SU-DHL-6 (cell line): Measurements from ENCODE around the gene SEMA6A.

Experiments
- H2AFZ ChIP-seq: fragments of 200-600 bp; sonication (generic); 2 replicates; pipeline ENCODE4 v1.6.1; 2014; ENCODE audit warnings: low read depth, mild to moderate bottlenecking, moderate library complexity, mixed read lengths, antibody characterized with exemption, low read length; ENCODE audit not compliant: severe bottlenecking
- H3F3A ChIP-seq: fragments of 200-600 bp; shearing (Covaris generic); 2 replicates; pipeline ENCODE4 v1.6.0; 2016; ENCODE audit warnings: antibody characterized with exemption, mild to moderate bottlenecking; ENCODE audit not compliant: insufficient read depth
- H3K27ac ChIP-seq: fragments of 200-600 bp; sonication (generic); 2 replicates; pipeline ENCODE4 v1.5.1; 2016; ENCODE audit warnings: low read depth, mild to moderate bottlenecking, low read length, moderate library complexity, mixed read lengths
- H3K27me3 ChIP-seq: fragments of 200-600 bp; sonication (generic), shearing (Covaris generic); 2 replicates; pipeline ENCODE4 v1.6.0; 2014; ENCODE audit warnings: mild to moderate bottlenecking, low read length
- H3K36me3 ChIP-seq: fragments of 200-600 bp; sonication (generic); 2 replicates; pipeline ENCODE4 v1.6.1; 2014; ENCODE audit warnings: mild to moderate bottlenecking, low read length, mixed read lengths
- H3K4me2 ChIP-seq: fragments of 300-600, 200-600 bp; shearing (Covaris generic), sonication (generic); 2 replicates; pipeline ENCODE4 v1.6.0; 2014; ENCODE audit warnings: low read length, low read depth, mild to moderate bottlenecking; ENCODE audit not compliant: poor library complexity, severe bottlenecking
- H3K4me3 ChIP-seq: fragments of 200-600 bp; sonication (generic); 2 replicates; pipeline ENCODE4 v1.5.1; 2014; ENCODE audit warnings: antibody characterized with exemption, low read length, mild to moderate bottlenecking, mixed read lengths; ENCODE audit not compliant: insufficient read depth, poor library complexity, severe bottlenecking
- H3K79me2 ChIP-seq: fragments of 200-600 bp; sonication (generic); 2 replicates; pipeline ENCODE4 v1.6.1; 2014; ENCODE audit warnings: mild to moderate bottlenecking, low read length, moderate library complexity; ENCODE audit not compliant: insufficient read depth
- H3K9ac ChIP-seq: fragments of 200-600 bp; sonication (generic); 2 replicates; pipeline ENCODE4 v1.7.0; 2014; ENCODE audit warnings: mild to moderate bottlenecking, low read length
- H3K9me2 ChIP-seq: fragments of 200-600 bp; sonication (generic); replicated peaks from 2 replicates; pipeline ENCODE4 v1.6.1; 2014; ENCODE audit warnings: low read length; ENCODE audit not compliant: insufficient read depth
- H3K9me3 ChIP-seq: fragments of 200-600 bp; sonication (generic); 2 replicates; pipeline ENCODE4 v1.6.1; 2014; ENCODE audit warnings: low read length, mixed read lengths; ENCODE audit not compliant: insufficient read depth
- H4K20me1 ChIP-seq: fragments of 200-600 bp; sonication (generic); 2 replicates; pipeline ENCODE4 v1.6.1; 2014; ENCODE audit warnings: low read depth, mild to moderate bottlenecking, antibody characterized with exemption, low read length, moderate library complexity, mixed read lengths
- EZH2phosphoT487 ChIP-seq: fragments of 200-600 bp; sonication (generic), shearing (Covaris generic); conservative IDR thresholded peaks from 2 replicates; pipeline ENCODE4 v1.6.1; 2018; ENCODE audit warnings: mild to moderate bottlenecking, antibody characterized with exemption, low read length, moderate library complexity, mixed read lengths
- TF ChIP-seq, protein P1 (sequence below): fragments of 200-600 bp; sonication (generic); IDR thresholded peaks from one replicate; pipeline ENCODE4 v1.5.1; 2017; ENCODE audit warnings: antibody characterized with exemption, mild to moderate bottlenecking, low read length, moderate library complexity; ENCODE audit not compliant: insufficient read depth, poor library complexity, severe bottlenecking

The SEMA6A gene

DNA sequence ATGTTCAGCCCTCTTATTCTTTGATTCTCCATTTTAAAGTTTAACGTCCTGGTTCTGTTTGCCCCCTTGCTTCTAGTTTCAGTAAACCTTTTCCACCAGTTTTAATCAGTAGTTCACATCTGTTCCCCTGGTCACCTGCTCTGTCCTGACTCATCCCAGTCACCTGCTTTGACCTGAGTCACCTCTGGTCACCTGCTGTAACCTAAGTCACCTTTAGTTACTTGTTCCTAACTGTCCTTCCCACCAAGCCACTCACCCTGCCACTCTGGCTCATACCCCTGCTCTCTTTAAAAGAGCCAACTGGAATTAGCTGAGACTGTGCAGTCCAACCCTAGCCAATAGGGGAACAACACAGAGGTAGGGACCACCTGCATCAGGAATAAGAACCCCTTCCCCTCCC is 43.0 kb downstream of the SEMA6A start:
- Histone ChIP-seq H3K9me3 (no peaks in the 10 kb centered on the region), H3K4me2 (no peak overlapping the region), H3K27ac (no peak overlapping the region), H4K20me1 (no peaks in the 10 kb centered on the region), H3K9me2 (no peaks in the 10 kb centered on the region), H3F3A (no peaks in the 10 kb centered on the region), H3K36me3 (no peaks in the 10 kb centered on the region), H2AFZ (no peak overlapping the region), H3K9ac (no peak overlapping the region), H3K79me2 (no peaks in the 10 kb centered on the region), H3K27me3 (no peaks in the 10 kb centered on the region; the same call in 1 of the 2 replicates), H3K4me3 (no peak overlapping the region)
- TF ChIP-seq EZH2phosphoT487 = no peak
- TF ChIP-seq, protein P1, sequence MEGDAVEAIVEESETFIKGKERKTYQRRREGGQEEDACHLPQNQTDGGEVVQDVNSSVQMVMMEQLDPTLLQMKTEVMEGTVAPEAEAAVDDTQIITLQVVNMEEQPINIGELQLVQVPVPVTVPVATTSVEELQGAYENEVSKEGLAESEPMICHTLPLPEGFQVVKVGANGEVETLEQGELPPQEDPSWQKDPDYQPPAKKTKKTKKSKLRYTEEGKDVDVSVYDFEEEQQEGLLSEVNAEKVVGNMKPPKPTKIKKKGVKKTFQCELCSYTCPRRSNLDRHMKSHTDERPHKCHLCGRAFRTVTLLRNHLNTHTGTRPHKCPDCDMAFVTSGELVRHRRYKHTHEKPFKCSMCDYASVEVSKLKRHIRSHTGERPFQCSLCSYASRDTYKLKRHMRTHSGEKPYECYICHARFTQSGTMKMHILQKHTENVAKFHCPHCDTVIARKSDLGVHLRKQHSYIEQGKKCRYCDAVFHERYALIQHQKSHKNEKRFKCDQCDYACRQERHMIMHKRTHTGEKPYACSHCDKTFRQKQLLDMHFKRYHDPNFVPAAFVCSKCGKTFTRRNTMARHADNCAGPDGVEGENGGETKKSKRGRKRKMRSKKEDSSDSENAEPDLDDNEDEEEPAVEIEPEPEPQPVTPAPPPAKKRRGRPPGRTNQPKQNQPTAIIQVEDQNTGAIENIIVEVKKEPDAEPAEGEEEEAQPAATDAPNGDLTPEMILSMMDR = no peak

DNA sequence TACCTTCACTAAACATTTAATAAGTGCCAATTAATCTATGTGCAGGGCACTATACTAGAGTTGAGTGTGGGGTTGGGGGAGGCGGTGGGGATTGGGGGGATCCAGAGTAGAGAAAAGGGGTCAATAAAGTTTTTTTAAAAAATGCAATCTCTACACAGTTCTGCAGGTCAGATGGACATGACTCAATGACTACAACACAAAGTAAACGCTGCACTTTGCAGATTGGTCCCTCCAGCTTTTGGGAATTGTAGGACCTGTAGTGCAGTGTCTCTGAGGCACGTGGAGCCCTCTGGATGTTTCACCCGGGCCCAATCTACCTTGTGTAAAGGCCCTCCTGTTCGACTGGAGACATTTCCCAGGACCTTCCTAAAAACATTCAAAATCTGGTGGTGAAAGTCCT is 43.5 kb downstream of the SEMA6A start:
- Histone ChIP-seq H3K27me3 (no peaks in the 10 kb centered on the region; the same call in 1 of the 2 replicates), H3K27ac (no peak overlapping the region), H3K9me3 (no peaks in the 10 kb centered on the region), H3K9ac (no peak overlapping the region), H4K20me1 (no peaks in the 10 kb centered on the region), H2AFZ (no peak overlapping the region), H3F3A (no peaks in the 10 kb centered on the region), H3K79me2 (no peaks in the 10 kb centered on the region), H3K4me2 (no peak overlapping the region), H3K9me2 (no peaks in the 10 kb centered on the region), H3K4me3 (no peak overlapping the region), H3K36me3 (no peaks in the 10 kb centered on the region)
- TF ChIP-seq, protein P1 = no peak
- TF ChIP-seq EZH2phosphoT487 = no peak

DNA sequence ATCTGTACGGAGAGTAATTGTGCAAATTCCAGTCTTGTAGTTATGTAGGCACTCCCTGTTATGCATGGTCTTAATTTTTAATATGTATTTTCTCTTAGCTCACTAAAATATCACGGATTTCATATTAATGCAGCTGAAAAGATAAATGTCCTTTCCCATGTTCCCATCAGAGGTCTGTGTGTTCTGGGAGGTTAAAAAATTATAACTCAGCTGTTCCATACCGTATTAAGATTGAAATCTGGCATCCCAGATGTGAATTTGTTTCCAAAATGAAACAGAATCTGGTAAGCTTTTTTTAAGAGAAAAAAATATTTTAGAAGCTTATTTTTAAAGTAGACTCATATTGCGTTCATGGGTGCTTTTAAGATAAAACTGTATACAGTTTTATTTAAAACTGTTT is 44.3 kb downstream of the SEMA6A start:
- H3F3A ChIP-seq = no peaks in the 10 kb centered on the region
- no peaks in the 10 kb centered on the region for H4K20me1 ChIP-seq
- no peak overlapping the region for H3K9ac ChIP-seq
- H3K79me2 ChIP-seq = no peaks in the 10 kb centered on the region
- H3K27ac ChIP-seq = no peak overlapping the region
- H3K4me3 ChIP-seq = no peak overlapping the region
- no peaks in the 10 kb centered on the region for H3K9me3 ChIP-seq
- no peak overlapping the region for H3K4me2 ChIP-seq
- H3K36me3 ChIP-seq = no peaks in the 10 kb centered on the region
- TF ChIP-seq EZH2phosphoT487 = no peak
- TF ChIP-seq, protein P1 = no peak
- H3K27me3 ChIP-seq = no peaks in the 10 kb centered on the region; the same call in 1 of the 2 replicates
- no peaks in the 10 kb centered on the region for H3K9me2 ChIP-seq
- H2AFZ ChIP-seq = no peak overlapping the region

DNA sequence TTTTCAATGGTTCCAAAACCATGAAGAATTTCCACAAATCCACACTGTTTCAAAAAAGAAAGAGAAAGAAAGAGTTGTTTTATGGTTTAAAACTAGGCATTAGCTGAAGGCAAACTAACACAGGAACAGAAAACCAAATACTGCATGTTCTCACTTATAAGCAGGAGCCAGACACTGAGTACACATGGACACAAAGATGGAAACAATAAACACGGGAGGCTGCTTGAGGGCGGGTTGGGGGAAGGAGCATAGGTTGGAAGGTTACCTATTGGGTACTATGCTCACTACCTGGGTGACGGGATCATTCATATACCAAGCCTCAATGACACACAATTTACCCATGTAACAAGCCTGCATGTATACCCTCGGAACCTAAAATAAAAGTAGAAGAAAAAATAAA is 45.0 kb downstream of the SEMA6A start:
- Histone ChIP-seq H3K36me3 (no peaks in the 10 kb centered on the region), H3K9ac (no peak overlapping the region), H3K9me3 (no peaks in the 10 kb centered on the region), H4K20me1 (no peaks in the 10 kb centered on the region), H2AFZ (no peak overlapping the region), H3K27ac (no peak overlapping the region), H3K4me3 (no peak overlapping the region), H3K79me2 (no peaks in the 10 kb centered on the region), H3K27me3 (no peaks in the 10 kb centered on the region; the same call in 1 of the 2 replicates), H3K9me2 (no peaks in the 10 kb centered on the region), H3K4me2 (no peak overlapping the region), H3F3A (no peaks in the 10 kb centered on the region)
- TF ChIP-seq, protein P1 = no peak
- TF ChIP-seq EZH2phosphoT487 = no peak
